CD14-positive monocyte (primary cell): ENCODE results near the gene LRRC25. TPM values are rescaled to one million over a fixed set of nuclear protein-coding genes. Genes with fewer than 3 reads are reported as not detected.

Source experiments
- DNase-seq, 3 donors: peaks; one replicate each; pipeline ENCODE4 v3.0.0-alpha.2; 2011 to 2022
- H2AFZ ChIP-seq: 2 replicates; pipeline ENCODE4 v1.6.0; 2012; ENCODE audit warnings: mild to moderate bottlenecking, low read depth, low read length, inconsistent platforms; ENCODE audit not compliant: insufficient read depth, poor library complexity, severe bottlenecking
- H3K27ac ChIP-seq, 2 donors: 1 replicate in 1 of 2; 2 replicates in 1 of 2; pipeline ENCODE4 v1.5.1; 2012 to 2013; ENCODE audit warnings: low read length in 2 of 2, control low read depth in 1 of 2, inconsistent platforms in 1 of 2, low read depth in 1 of 2, mild to moderate bottlenecking in 1 of 2
- H3K27me3 ChIP-seq, 2 donors: one replicate each; pipeline versions ENCODE4 v1.6.0 to v1.6.1; 2011 to 2013; ENCODE audit warnings: low read length in 2 of 2; ENCODE audit not compliant: control insufficient read depth in 2 of 2, insufficient read depth in 2 of 2
- H3K36me3 ChIP-seq, 2 donors: replicated peaks in 1 of 2; 1 replicate in 1 of 2; 2 replicates in 1 of 2; pipeline versions ENCODE4 v1.5.1 to v1.6.1; 2012 to 2013; ENCODE audit warnings: low read length in 2 of 2, control low read depth in 1 of 2, inconsistent platforms in 1 of 2, mild to moderate bottlenecking in 1 of 2; ENCODE audit not compliant: insufficient read depth in 2 of 2, control insufficient read depth in 1 of 2
- H3K4me1 ChIP-seq, 2 donors: 1 replicate in 1 of 2; 2 replicates in 1 of 2; pipeline versions ENCODE4 v1.5.1 to v1.6.1; 2012 to 2013; ENCODE audit warnings: low read length in 2 of 2, control low read depth in 1 of 2, inconsistent platforms in 1 of 2, mild to moderate bottlenecking in 1 of 2, moderate library complexity in 1 of 2; ENCODE audit not compliant: insufficient read depth in 2 of 2, control insufficient read depth in 1 of 2
- H3K4me2 ChIP-seq: replicated peaks from 2 replicates; pipeline ENCODE3; 2012; ENCODE audit warnings: low read length, moderate library complexity, mild to moderate bottlenecking; ENCODE audit not compliant: poor library complexity, severe bottlenecking; ENCODE audit errors: extremely low read depth
- H3K4me3 ChIP-seq, 3 experiments: fragments of 200-600 bp in 1 of 3; sonication (generic) in 1 of 3; replicated peaks in 1 of 3; 1 replicate in 2 of 3; 2 replicates in 1 of 3; pipeline ENCODE4 v1.5.1; 2011 to 2013; ENCODE audit warnings: low read length in 3 of 3, mild to moderate bottlenecking in 3 of 3, control low read depth in 2 of 3, low read depth in 2 of 3, inconsistent platforms in 1 of 3, moderate library complexity in 1 of 3
- H3K79me2 ChIP-seq: 2 replicates; pipeline ENCODE4 v1.6.0; 2012; ENCODE audit warnings: mild to moderate bottlenecking, control low read depth, inconsistent platforms, low read length, moderate library complexity; ENCODE audit not compliant: insufficient read depth
- H3K9ac ChIP-seq: 2 replicates; pipeline ENCODE4 v1.6.0; 2017; ENCODE audit warnings: low read length, mild to moderate bottlenecking; ENCODE audit not compliant: insufficient read depth, poor library complexity, severe bottlenecking
- H3K9me3 ChIP-seq, 2 donors: replicated peaks in 1 of 2; 1 replicate in 1 of 2; 2 replicates in 1 of 2; pipeline versions ENCODE4 v1.5.1 to v1.6.1; 2012 to 2013; ENCODE audit warnings: low read length in 2 of 2, control low read depth in 1 of 2; ENCODE audit not compliant: control insufficient read depth in 1 of 2, insufficient read depth in 1 of 2
- H4K20me1 ChIP-seq: 2 replicates; pipeline ENCODE4 v1.6.0; 2012; ENCODE audit warnings: mild to moderate bottlenecking, low read length, control low read depth, moderate library complexity; ENCODE audit not compliant: insufficient read depth
- H3K27ac Mint-ChIP-seq, 7 donors: one replicate each; pipeline ENCODE4 v1.8.0; 2020; ENCODE audit warnings: mild to moderate bottlenecking in 7 of 7, mixed read lengths in 7 of 7, moderate library complexity in 6 of 7, inconsistent platforms in 2 of 7
- H3K27me3 Mint-ChIP-seq, 3 donors: one replicate each; pipeline ENCODE4 v1.8.0; 2021 to 2022; ENCODE audit warnings: low read depth in 3 of 3, mild to moderate bottlenecking in 3 of 3, mixed read lengths in 3 of 3, moderate library complexity in 3 of 3, inconsistent platforms in 1 of 3
- H3K36me3 Mint-ChIP-seq, 2 donors: one replicate each; pipeline ENCODE4 v1.8.0; 2020; ENCODE audit warnings: mixed read lengths in 2 of 2, inconsistent platforms in 1 of 2, mild to moderate bottlenecking in 1 of 2
- H3K4me1 Mint-ChIP-seq: one replicate; pipeline ENCODE4 v1.8.0; 2020; ENCODE audit warnings: mild to moderate bottlenecking, mixed read lengths
- H3K4me3 Mint-ChIP-seq, 2 donors: one replicate each; pipeline ENCODE4 v1.8.0; 2020; ENCODE audit warnings: mild to moderate bottlenecking in 2 of 2, mixed read lengths in 2 of 2, moderate library complexity in 1 of 2
- H3K9me3 Mint-ChIP-seq, 7 donors: one replicate each; pipeline ENCODE4 v1.8.0; 2020 to 2022; ENCODE audit warnings: mixed read lengths in 7 of 7, mild to moderate bottlenecking in 6 of 7, moderate library complexity in 6 of 7, inconsistent platforms in 2 of 7
- CTCF ChIP-seq: fragments of 200-600 bp; IDR thresholded peaks from one replicate; pipeline ENCODE4 v1.8.0; 2022; ENCODE audit warnings: antibody characterized with exemption, mild to moderate bottlenecking
- WGBS: methylation state at CpG from one replicate; pipeline ENCODE4 v1.1.5; 2013; ENCODE audit warnings: missing lambda C conversion rate; ENCODE audit not compliant: insufficient coverage; 5-methylcytosine and 5-hydroxymethylcytosine counted together
- intact Hi-C, 2 donors: fragments of 100-400 bp; cut with micrococcal nuclease; formaldehyde crosslinking; loops; one replicate each; pipeline versions ENCODE4 v1.15.0 to v1.15.1; 2023
- polyA plus RNA-seq, 3 donors: library from polyadenylated mRNA; depleted of rRNA in 1 of 3; unstranded in 2 of 3; stranded (reverse) in 1 of 3; fragments of 300-500 nt in 2 of 3; fragments of >200 nt in 1 of 3; fragmentation: Illumina TruSeq in 2 of 3; gene quantifications; 1 replicate in 2 of 3; 2 replicates in 1 of 3; pipeline ENCODE4 v1.2.3, GENCODE V29; 2012 to 2021

Gene LRRC25
- polyA plus RNA-seq, 3 donors, result 173 to 581 (median 416) TPM

GRCh38 chr19:18435842-18436670, 38.6 kb upstream of the LRRC25 start:
- H3K79me2 ChIP-seq, result no peaks in the 10 kb centered on the region
- no peaks in the 10 kb centered on the region for H3K9me3 ChIP-seq
- peaks cover 65% of the 10 kb centered on the region for H4K20me1 ChIP-seq
- H3K27me3 Mint-ChIP-seq, result peaks cover 31 to 79% (median 47%) of the 10 kb centered on the region in 3 donors
- DNase-seq, result no peak
- peaks cover 28 to 46% of the 10 kb centered on the region in 2 donors for H3K4me1 ChIP-seq
- peaks cover 0 to 51% of the 10 kb centered on the region in 2 donors for H3K27me3 ChIP-seq
- H3K4me1 Mint-ChIP-seq, result peaks cover 30% of the 10 kb centered on the region
- H3K4me3 ChIP-seq, result peak overlapping the region in 1 of 3 experiments; percentile 69
- H3K27ac Mint-ChIP-seq, result peak overlapping the region in 2 of 7 donors; percentile 7 to 46
- intact Hi-C loops, result no loop called here
- H3K4me3 Mint-ChIP-seq, result peak overlapping the region; percentile 45 to 80
- peaks cover 0 to 8% (median 0%) of the 10 kb centered on the region in 7 donors for H3K9me3 Mint-ChIP-seq
- H3K9ac ChIP-seq, result no peak overlapping the region
- TF ChIP-seq CTCF, result no peak
- WGBS, result 80% methylated on average over 45 of the region's 46 CpGs
- peaks cover 2 to 11% of the 10 kb centered on the region in 2 donors for H3K36me3 Mint-ChIP-seq
- peak overlapping the region; percentile 78 for H3K4me2 ChIP-seq
- H3K36me3 ChIP-seq, result peaks cover 0 to 3% of the 10 kb centered on the region in 2 donors
- H2AFZ ChIP-seq, result no peak overlapping the region
- H3K27ac ChIP-seq, result no peak overlapping the region

- H3K9me3 Mint-ChIP-seq, result peaks cover 0 to 8% (median 0%) of the 10 kb centered on the region in 7 donors
Observed at GRCh38 chr19:18435178-18435841, 37.9 kb upstream of the LRRC25 start.

More at GRCh38 chr19:18435178-18435841, 37.9 kb upstream of the LRRC25 start:
- Histone ChIP-seq H3K36me3 (peaks cover 0 to 3% of the 10 kb centered on the region in 2 donors), H2AFZ (no peak overlapping the region), H3K79me2 (peaks cover 3% of the 10 kb centered on the region), H3K27me3 (peaks cover 0 to 51% of the 10 kb centered on the region in 2 donors), H4K20me1 (peaks cover 65% of the 10 kb centered on the region), H3K4me3 (no peak overlapping the region), H3K4me1 (peaks cover 28 to 46% of the 10 kb centered on the region in 2 donors), H3K27ac (no peak overlapping the region), H3K4me2 (no peak overlapping the region), H3K9me3 (no peaks in the 10 kb centered on the region), H3K9ac (no peak overlapping the region)
- Mint-ChIP-seq H3K36me3 (peaks cover 4 to 18% of the 10 kb centered on the region in 2 donors), H3K27me3 (peaks cover 31 to 75% (median 47%) of the 10 kb centered on the region in 3 donors), H3K27ac (no peak overlapping the region), H3K4me1 (peaks cover 29% of the 10 kb centered on the region), H3K4me3 (peak overlapping the region in 1 of 2 donors; percentile 55)
- WGBS, result 91% methylated on average over 49 of the region's 49 CpGs
- intact Hi-C loops, result no loop called here
- no peak for DNase-seq
- TF ChIP-seq CTCF, result no peak
